AG20443 (cell line): ENCODE results near the gene SFT2D2.
"Not testable (repeated sequence)": the region's sequence is repeated elsewhere in the genome, so short reads cannot be mapped to it uniquely, and the experiment has no call there.

Experiments used
- DNase-seq: peaks from one replicate; pipeline ENCODE4 v3.0.0; 2012; ENCODE audit warnings: low spot score, mixed read lengths

The SFT2D2 gene

GRCh38 chr1:168225476-168226190, at the start of gene SFT2D2:
Gene SFT2D2 (plus strand): TSS chr1:168226004. CDS start chr1:168226080, 76 bp downstream.
- DNase-seq, result peak; percentile 94

GRCh38 chr1:168178227-168178637, 47.6 kb upstream of the SFT2D2 start:
- no peak for DNase-seq

- peak; percentile 97 for DNase-seq
Observed at GRCh38 chr1:168178638-168179437, 47.0 kb upstream of the SFT2D2 start, which contains the start of gene TIPRL. Gene TIPRL (plus strand): TSS chr1:168178962. CDS start chr1:168179078, 116 bp downstream.

DNA sequence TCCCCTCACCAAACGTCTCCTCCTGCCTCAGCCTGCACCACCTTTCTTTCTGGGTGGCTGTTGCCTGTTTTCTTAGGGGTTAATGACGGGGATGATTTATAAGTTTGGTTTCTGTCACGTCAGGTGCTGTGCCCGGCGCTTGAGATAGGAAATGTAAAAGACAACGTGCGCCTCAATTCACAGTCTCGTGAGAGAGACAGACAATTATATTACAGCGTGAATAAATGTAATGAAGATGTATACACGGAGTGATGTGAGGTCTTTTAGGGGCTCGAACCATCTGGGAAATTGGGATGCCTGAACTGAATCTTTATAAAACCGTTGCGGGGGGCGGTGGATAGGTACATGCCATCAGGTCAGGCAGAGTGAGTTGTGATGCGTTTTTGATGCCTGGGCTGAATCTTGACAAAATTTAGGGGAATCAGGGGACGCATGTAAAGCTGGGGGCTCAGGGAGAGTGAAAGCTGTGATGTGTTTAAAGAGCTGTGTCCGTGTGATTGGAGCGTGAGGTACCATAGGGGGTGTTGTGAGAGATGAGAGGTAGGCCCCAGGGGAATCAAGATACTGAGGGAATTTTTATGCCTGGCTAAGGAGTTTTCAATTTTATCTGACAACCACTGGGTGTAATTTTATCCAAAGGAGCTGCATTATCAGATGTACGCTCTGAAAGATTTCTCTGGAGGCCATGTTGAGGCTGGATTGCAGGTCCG, 46.2 kb upstream of the SFT2D2 start:
- DNase-seq, result peak; percentile 18

DNA sequence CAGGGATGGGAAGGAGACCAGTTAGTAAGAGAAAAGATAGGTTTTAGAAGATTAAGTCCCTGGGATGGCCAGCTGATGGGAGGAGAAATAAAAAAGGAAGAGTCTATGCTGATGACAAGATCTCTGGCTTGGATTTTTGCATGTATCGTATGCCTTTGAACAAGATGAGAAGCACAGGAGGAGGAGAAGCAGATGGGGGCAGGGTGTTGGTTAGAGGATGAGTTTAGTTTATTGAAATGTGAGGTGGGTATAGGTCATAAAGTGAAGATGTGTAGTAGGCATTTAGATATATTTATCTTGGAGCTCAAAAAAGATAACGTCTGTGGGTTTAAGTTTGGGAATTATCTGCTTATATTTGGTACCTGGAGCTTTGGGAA, 45.7 kb upstream of the SFT2D2 start:
- DNase-seq, result no peak

DNA sequence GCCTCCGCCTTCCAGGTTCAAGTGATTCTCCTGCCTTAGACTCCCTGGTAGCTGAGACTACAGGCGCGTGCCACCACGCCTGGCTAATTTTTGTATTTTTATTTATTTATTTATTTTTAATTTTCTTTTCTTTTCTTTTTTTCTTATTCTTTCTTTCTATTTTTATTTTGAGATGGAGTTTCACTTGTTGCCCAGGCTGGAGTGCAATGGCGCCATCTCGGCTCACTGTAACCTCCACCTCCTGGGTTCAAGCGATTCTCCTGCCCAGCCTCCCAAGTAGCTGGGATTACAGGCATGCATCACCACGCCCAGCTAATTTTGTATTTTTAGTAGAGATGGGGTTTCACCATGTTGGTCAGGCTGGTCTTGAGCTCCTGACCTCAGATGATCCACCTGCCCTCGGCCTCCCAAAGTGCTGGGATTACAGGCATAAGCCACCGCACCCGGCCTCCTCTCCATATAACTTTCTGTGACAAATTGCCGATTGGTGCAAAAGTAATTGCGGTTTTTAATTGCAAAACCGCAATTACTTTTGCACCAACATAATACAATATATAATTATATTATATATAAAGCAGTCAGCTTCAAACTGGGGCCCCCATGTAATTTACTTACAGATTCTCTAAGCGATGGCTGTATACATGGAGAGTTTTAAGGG, 44.6 kb upstream of the SFT2D2 start:
- DNase-seq, result not testable (repeated sequence)

GRCh38 chr1:168187177-168187576, 38.6 kb upstream of the SFT2D2 start:
- DNase-seq, result no peak

DNA sequence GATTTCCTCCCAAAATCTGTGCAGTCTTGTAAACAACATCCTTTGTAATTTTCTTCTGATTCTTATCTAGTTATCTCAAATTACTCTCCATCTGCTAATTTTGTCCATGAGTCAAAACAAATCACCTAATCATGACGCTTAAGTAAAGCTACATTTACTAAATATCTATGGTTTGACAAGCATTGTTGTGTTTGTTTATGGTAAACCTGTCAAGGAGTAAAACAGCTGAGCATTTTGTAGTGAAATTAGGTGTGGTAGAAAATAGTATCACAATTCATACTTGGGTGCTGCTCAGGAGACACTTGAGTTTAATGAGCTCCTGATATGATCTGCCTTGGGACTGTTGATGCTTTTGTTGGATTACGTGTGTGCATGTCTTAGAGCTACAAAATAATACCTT, 35.4 kb upstream of the SFT2D2 start:
- no peak for DNase-seq

DNA sequence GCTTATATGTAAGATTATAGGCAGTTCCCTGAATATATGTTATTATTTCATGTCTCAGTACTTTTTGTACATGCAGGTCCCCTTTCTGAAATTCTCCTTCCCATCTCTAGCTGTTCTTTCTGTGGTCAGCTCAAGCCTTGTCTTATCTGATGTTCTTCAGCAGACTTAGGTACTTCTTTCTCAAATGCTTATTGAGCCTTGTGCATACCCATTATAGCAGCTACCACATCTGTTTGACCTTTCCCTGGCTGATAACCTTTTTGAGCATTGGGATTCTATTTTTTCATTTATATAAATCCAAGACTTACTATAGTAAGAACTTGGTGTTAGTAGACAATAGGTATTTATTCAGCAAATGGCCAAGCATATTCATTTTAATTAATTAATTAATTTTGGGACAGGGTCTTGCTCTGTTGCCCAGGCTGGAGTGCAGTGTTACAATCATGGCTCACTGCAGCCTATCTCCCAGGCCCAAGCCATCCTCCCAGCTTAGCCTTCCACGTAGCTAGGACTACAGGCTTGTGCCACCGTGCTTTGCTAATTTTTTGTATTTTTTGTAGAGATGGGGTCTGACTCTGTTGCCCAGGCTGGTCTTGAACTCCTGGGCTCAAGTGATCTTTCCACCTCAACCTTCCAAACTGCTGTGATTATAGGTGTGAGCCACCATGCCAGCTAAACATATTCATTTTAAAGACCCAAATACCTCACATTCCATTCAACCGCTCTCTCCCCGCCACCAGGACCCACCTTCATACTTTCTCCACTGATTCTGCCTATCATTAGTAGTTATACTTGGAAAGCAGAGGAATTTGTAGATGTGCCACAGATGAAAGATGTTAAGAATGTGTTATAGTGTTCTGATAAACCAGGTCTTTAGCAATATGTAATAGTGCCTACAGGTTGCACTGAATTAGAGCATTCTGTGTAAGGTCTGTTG, 30.3 kb upstream of the SFT2D2 start:
- no peak for DNase-seq

GRCh38 chr1:168199056-168199455, 26.7 kb upstream of the SFT2D2 start:
- DNase-seq, result no peak

- DNase-seq, result peak; percentile 89
Observed at GRCh38 chr1:168202941-168203654, 22.7 kb upstream of the SFT2D2 start.

- no peak for DNase-seq
Observed at GRCh38 chr1:168206111-168206510, 19.7 kb upstream of the SFT2D2 start.

DNA sequence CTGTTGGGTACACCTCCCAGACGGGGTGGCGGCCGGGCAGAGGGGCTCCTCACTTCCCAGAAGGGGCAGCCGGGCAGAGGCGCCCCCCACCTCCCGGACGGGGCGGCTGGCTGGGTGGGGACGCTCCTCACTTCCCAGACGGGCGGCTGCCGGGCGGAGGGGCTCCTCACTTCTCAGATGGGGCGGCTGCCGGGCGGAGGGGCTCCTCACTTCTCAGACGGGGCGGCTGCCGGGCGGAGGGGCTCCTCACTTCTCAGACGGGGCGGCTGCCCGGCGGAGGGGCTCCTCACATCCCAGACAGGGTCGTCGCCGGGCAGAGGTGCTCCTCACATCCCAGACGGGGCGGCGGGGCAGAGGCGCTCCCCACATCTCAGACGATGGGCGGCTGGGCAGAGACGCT, 18.1 kb upstream of the SFT2D2 start:
- not testable (repeated sequence) for DNase-seq

GRCh38 chr1:168210312-168210711, 15.5 kb upstream of the SFT2D2 start:
- no peak for DNase-seq

DNA sequence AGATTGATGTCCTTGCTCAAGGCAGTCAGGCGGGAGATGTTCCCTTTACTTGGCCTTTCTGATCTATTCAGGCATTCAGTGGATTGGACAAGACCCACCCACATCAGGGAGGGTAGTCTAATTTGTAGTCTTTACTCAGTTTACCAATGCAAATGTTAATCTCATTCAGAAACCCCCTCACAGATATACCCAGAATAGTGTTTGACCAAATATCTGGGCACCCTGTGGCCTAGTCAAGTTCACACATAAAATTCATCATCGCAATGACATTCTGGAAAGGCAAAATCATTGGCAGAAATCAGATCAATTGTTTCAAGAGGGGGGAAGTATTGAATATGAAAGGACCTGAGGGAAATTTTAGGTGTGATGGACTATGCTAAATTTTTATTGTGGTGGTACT, 12.5 kb upstream of the SFT2D2 start:
- DNase-seq, result no peak

DNA sequence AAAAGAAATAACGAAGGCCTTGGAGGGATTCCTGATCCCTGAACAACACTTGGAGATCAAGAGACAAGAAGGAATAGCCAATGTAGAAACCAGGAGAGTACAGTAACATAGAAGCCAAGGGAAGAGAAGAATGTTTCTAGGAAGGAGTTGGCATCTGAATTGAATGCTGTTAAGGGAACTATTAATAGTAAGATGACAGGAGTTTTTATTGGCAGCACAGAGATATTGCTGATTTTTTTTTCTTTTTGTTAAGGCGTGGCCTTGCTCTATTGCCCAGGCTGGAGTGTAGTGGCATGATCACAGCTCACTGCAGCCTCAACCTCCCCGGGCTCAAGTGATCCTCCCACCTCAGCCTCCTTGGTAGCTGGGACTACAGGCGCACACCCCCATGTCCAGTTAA, 9.6 kb upstream of the SFT2D2 start:
- no peak for DNase-seq

DNA sequence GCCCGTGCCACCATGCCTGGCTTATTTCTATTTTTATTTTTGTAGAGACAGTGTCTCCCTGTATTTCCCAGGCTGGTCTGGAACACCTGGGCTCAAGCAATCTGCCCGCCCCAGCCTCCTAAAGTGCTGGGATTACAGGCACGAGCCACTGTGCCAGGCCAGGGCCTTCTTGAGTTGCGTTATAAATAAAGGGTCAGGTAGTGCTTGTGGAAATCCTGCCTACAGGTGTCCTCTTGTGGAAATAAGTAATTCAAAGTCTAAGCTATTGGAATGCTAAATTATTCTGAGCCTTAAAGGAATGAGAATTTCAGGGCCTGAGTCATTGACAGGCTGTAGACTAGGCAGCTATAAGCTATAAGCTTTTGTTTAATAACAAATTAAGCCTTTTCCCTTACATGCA, 8.1 kb upstream of the SFT2D2 start:
- no peak for DNase-seq

- no peak for DNase-seq
Observed at GRCh38 chr1:168218658-168219057, 7.1 kb upstream of the SFT2D2 start.

DNA sequence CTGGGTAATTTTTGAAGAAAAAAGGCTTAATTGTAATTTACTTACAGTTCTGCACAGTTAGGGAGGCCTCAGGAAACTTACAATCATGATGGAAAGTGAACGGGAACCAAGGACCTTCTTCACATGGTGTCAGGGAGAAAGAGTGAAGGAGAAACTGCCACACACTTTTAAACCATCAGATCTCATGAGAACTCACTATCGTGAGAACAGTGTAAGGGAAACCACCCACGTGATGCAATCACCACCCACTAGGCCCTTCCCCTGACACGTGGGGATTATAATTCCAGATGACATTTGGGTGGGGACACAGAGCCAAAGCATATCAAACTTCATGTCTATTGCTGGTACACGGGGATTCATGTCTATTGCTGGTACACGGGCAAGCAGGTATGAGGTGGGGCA, 5.3 kb upstream of the SFT2D2 start:
- DNase-seq, result no peak

DNA sequence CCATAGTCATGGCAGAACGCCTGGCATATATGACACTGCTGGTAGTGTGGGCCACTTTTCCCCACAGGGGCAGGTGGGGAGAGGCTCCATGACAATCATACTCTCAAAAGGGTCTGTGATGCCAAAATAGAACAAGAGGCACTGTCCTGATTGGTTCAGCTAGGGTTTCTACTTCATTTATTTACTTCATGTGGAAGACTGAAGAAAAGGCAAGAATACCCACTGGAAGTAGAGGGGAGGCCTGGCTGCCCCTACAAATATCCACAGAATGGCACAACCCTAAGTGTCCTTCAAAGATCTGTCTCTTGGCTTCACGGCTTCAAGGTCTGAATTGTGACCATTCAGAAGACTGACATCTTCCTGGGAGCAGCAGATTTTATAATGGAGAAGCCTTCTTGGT, 4.5 kb upstream of the SFT2D2 start:
- no peak for DNase-seq
